Gastrocnemius medialis (tissue), 4 donors: Measurements from ENCODE around the gene UMODL1. TPM values are rescaled to one million over a fixed set of nuclear protein-coding genes. Genes with fewer than 3 reads are reported as not detected.

Source experiments
- ATAC-seq, 2 donors: fragments of 150-250 bp; one replicate each; pipeline ENCODE4 v1.9.1; 2016
- DNase-seq, 2 donors: peaks; one replicate each; pipeline ENCODE4 v3.0.0-alpha.2; 2019
- H3K27ac ChIP-seq, 4 donors: fragments of 200-600 bp; sonication (generic); 1 replicate in 1 of 4; 2 replicates in 3 of 4; pipeline ENCODE4 v1.5.1; 2016 to 2018; ENCODE audit warnings: mild to moderate bottlenecking in 2 of 4, moderate library complexity in 1 of 4
- H3K27me3 ChIP-seq, 3 donors: fragments of 200-600 bp; sonication (generic) in 2 of 3; 1 replicate in 1 of 3; 2 replicates in 2 of 3; pipeline versions ENCODE4 v1.5.1 to v1.6.0; 2016 to 2019; ENCODE audit warnings: mild to moderate bottlenecking in 1 of 3, moderate library complexity in 1 of 3
- H3K36me3 ChIP-seq, 2 donors: fragments of 200-600 bp; sonication (generic) in 1 of 2; one replicate each; pipeline ENCODE4 v1.5.1; 2017 to 2018
- H3K4me1 ChIP-seq, 2 donors: fragments of 200-600 bp; sonication (generic) in 1 of 2; one replicate each; pipeline ENCODE4 v1.5.1; 2016 to 2017; ENCODE audit warnings: mild to moderate bottlenecking in 2 of 2
- H3K4me3 ChIP-seq, 4 donors: fragments of 200-600 bp; sonication (generic) in 3 of 4; 1 replicate in 1 of 4; 2 replicates in 3 of 4; pipeline ENCODE4 v1.5.1; 2016 to 2019; ENCODE audit warnings: mild to moderate bottlenecking in 2 of 4
- H3K9me3 ChIP-seq, 3 donors: fragments of 200-600 bp; sonication (generic) in 2 of 3; 1 replicate in 1 of 3; 2 replicates in 2 of 3; pipeline ENCODE4 v1.5.1; 2016 to 2019
- POLR2A ChIP-seq, 2 donors: fragments of 450-650 bp; IDR thresholded peaks; one replicate each; pipeline ENCODE4 v1.6.1; 2017; ENCODE audit warnings: antibody characterized with exemption in 2 of 2, mild to moderate bottlenecking in 2 of 2, moderate library complexity in 2 of 2
- in situ Hi-C, 4 donors: fragments of 200-750 bp; cut with MboI; loops; one replicate each; pipeline versions ENCODE4 v1.15.0 to v1.8.0; 2017; ENCODE audit warnings: low sequenced_read_pairs in 4 of 4
- intact Hi-C: fragments of 100-400 bp; cut with DNase I; formaldehyde crosslinking; loops from one replicate; pipeline ENCODE4 v1.15.1; 2023; ENCODE audit warnings: low total_unique reads
- total RNA-seq, 4 donors: library from RNA; depleted of rRNA; stranded (reverse); fragments of >200 nt; gene quantifications; one replicate each; pipeline versions ENCODE4 v1.1.0 to v1.2.3, GENCODE V29; 2016
- TF ChIP-seq, protein P1 (sequence below), 5 experiments: fragments of 450-650 bp in 3 of 5; fragments of 200-600 bp in 2 of 5; sonication (generic) in 2 of 5; IDR thresholded peaks in 4 of 5; conservative IDR thresholded peaks in 1 of 5; 1 replicate in 4 of 5; 2 replicates in 1 of 5; pipeline ENCODE4 v1.5.1; 2016 to 2019; ENCODE audit warnings: antibody characterized with exemption in 5 of 5, mild to moderate bottlenecking in 3 of 5, moderate library complexity in 3 of 5

Gene UMODL1
- total RNA-seq, 4 donors from 2014 or later = 0.13 TPM; not detected in 3

DNA sequence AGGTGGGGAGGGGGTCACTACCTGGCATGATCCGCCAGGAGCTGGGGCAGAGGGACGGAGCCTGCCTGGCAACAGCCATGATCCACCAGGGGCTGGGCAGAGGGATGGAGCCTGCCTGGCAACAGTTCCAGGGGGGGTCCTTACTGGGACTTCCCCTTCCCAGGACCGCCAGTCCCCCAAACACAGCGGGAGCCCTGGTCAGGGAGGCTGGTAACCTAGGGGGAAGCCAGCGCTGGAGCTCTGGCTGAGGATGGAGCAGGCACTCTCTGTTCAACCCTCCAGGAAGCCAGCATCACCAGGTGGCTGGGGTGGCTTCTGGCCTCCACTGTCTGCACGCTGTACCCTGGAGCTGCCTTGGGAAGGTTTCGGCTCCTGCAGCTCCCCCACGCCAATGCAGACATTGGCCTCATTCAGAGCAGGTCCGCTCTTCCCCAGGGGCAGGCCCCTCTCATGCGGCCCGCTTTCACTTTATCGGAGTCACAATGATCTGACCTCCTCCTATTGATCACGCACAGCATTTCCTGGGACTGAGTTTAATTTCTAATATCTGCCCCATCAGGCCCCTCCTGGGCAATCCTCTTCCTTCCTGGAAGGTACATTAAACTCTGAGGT is 79.5 kb downstream of the UMODL1 start:
- Histone ChIP-seq H3K36me3 (no peaks in the 10 kb centered on the region), H3K4me3 (no peak overlapping the region), H3K4me1 (no peaks in the 10 kb centered on the region), H3K27ac (no peak overlapping the region), H3K27me3 (no peaks in the 10 kb centered on the region), H3K9me3 (no peaks in the 10 kb centered on the region)
- TF ChIP-seq, protein P1, sequence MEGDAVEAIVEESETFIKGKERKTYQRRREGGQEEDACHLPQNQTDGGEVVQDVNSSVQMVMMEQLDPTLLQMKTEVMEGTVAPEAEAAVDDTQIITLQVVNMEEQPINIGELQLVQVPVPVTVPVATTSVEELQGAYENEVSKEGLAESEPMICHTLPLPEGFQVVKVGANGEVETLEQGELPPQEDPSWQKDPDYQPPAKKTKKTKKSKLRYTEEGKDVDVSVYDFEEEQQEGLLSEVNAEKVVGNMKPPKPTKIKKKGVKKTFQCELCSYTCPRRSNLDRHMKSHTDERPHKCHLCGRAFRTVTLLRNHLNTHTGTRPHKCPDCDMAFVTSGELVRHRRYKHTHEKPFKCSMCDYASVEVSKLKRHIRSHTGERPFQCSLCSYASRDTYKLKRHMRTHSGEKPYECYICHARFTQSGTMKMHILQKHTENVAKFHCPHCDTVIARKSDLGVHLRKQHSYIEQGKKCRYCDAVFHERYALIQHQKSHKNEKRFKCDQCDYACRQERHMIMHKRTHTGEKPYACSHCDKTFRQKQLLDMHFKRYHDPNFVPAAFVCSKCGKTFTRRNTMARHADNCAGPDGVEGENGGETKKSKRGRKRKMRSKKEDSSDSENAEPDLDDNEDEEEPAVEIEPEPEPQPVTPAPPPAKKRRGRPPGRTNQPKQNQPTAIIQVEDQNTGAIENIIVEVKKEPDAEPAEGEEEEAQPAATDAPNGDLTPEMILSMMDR (IDR thresholded peaks at IDR 0.05 in 4 of 5, conservative IDR thresholded peaks at IDR 0.05 in 1 of 5) = no peak
- no peak for TF ChIP-seq POLR2A (IDR thresholded peaks at IDR 0.05)
- intact Hi-C loops (no loop called here), in situ Hi-C loops (loop anchor here in 2 of 4 donors (10.0 kb wide), 2 partner anchors 104 to 304 kb away; no protein-coding TSS in a partner anchor)
- DNase-seq = no peak
- no peak for ATAC-seq

DNA sequence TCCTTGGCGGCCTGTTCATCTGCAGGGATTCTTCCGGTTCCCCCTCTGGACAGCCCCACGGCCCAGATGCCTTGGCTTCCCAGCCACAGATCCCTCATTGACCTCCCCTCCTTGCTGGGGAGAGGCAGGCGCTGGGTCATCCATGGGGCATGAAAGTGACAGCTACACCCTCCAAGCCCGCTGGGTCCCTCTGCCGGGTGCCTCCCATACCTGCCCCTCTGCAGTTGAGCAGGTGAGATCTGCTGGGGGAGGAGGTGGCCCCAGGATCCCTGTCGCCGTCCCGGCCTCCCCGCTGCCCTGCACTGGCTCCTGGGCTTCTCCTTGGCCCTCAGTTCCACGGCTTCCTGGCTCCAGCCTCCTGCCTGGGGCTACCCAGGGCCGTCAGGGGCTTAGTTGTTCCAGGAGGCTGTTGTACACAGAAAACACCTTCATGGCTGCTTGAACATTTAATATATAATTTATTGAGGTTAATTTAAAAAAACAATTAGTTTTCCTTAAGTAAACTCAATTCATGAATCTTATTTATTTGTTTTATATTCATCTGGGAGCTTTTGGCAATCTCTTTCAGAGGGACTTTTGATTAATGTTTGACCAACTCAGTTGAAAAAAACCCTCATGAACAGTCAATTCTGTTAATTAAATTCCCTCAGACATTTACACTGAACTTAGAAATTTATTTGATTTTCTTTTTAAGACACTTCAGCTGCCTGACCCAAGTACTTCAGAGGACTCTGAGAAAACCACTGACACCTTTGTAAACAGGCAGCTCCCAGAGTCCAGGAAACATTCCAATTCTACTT is 80.2 kb downstream of the UMODL1 start:
- in situ Hi-C loops (loop anchor here in 2 of 4 donors (10.0 kb wide), 2 partner anchors 103 to 303 kb away; no protein-coding TSS in a partner anchor), intact Hi-C loops (no loop called here)
- TF ChIP-seq, protein P1 (IDR thresholded peaks at IDR 0.05 in 4 of 5, conservative IDR thresholded peaks at IDR 0.05 in 1 of 5) = no peak
- no peak for TF ChIP-seq POLR2A (IDR thresholded peaks at IDR 0.05)
- ATAC-seq (no peak), DNase-seq (no peak)
- H3K27me3 ChIP-seq = no peaks in the 10 kb centered on the region
- no peaks in the 10 kb centered on the region for H3K4me1 ChIP-seq
- no peaks in the 10 kb centered on the region for H3K36me3 ChIP-seq
- no peak overlapping the region for H3K4me3 ChIP-seq
- no peak overlapping the region for H3K27ac ChIP-seq
- H3K9me3 ChIP-seq = no peaks in the 10 kb centered on the region

DNA sequence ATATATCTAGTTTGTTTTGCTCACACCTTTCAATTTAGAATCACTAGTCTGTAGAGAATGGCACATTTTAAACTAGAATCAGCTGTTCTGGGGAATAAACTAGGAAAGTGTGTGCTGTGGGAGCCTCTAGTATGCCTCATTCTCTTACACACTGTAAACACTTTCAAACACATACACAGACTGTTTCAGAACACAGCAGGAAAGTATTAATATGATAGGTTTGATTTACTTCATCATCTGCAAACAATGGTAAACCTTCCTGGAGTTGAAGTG is 80.8 kb downstream of the UMODL1 start:
- ATAC-seq = no peak
- no peaks in the 10 kb centered on the region for H3K36me3 ChIP-seq
- no peak overlapping the region for H3K27ac ChIP-seq
- TF ChIP-seq POLR2A (IDR thresholded peaks at IDR 0.05) = no peak
- TF ChIP-seq, protein P1 (IDR thresholded peaks at IDR 0.05 in 4 of 5, conservative IDR thresholded peaks at IDR 0.05 in 1 of 5) = no peak
- no peaks in the 10 kb centered on the region for H3K27me3 ChIP-seq
- no peak overlapping the region for H3K4me3 ChIP-seq
- no peaks in the 10 kb centered on the region for H3K9me3 ChIP-seq
- intact Hi-C loops = no loop called here
- in situ Hi-C loops = loop anchor here in 2 of 4 donors (10.0 kb wide), 2 partner anchors 103 to 303 kb away; no protein-coding TSS in a partner anchor
- DNase-seq = no peak
- no peaks in the 10 kb centered on the region for H3K4me1 ChIP-seq

DNA sequence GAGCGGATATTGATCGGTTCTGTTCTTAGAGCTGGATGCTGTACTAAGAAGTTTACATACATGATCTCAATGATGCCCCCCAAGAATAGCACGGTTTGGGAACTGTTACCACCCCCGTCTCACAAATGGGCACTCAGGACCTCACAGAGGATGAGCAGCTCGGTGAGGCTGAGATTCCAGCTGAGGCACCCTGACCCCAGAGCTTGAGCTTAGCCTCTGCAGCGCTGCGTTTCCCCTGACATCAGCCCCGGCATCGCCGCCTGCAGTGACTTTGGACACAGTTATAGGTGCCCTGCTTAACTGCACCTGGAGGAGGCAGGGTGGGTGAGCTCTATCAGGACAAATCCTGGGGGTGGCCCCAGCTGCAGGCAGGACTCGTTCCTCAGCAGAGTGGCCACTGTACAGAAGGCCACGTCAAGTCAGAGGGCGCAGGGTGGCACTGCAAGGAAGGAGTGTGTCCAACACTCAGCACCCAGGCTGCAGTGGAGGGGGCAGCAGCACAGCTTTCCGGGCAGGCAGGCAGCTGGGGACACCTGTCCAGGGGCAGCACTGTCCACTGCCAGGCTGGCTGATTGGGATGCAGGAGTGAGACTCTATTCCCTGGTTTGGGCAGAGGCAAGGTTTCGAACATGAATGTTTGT is 82.0 kb downstream of the UMODL1 start:
- intact Hi-C loops = no loop called here

More for the DNA sequence above, 82.0 kb downstream of the UMODL1 start:
- no peaks in the 10 kb centered on the region for H3K9me3 ChIP-seq
- peaks cover 0 to 5% of the 10 kb centered on the region in 2 donors for H3K4me1 ChIP-seq
- in situ Hi-C loops = loop anchor here in 2 of 4 donors (10.0 kb wide), 2 partner anchors 102 to 302 kb away; no protein-coding TSS in a partner anchor
- no peaks in the 10 kb centered on the region for H3K36me3 ChIP-seq
- H3K27me3 ChIP-seq = no peaks in the 10 kb centered on the region
- ATAC-seq = no peak
- no peak overlapping the region for H3K4me3 ChIP-seq
- DNase-seq = no peak
- no peak overlapping the region for H3K27ac ChIP-seq
- TF ChIP-seq POLR2A (IDR thresholded peaks at IDR 0.05) = no peak
- TF ChIP-seq, protein P1 (IDR thresholded peaks at IDR 0.05 in 4 of 5, conservative IDR thresholded peaks at IDR 0.05 in 1 of 5) = no peak
